ENCODE data around the gene NUDT15. TPM values are rescaled to one million over a fixed set of nuclear protein-coding genes. Genes with fewer than 3 reads are reported as not detected.

NUDT15 gene
- total and polyA plus RNA-seq, 7 experiments from 2014 or later = 4.3 to 13.6 (median 8.7) TPM

GRCh38 chr13:48078251-48078656, 40.7 kb downstream of the NUDT15 start:
- H3K4me1 Mint-ChIP-seq = peaks cover 0 to 11% (median 0%) of the 10 kb centered on the region in 7 donors
- ChIA-PET CTCF (interaction anchor here (1.8 kb wide), 1 partner anchor 16 kb away, joined by 7 read pairs; the partner anchor contains the start of gene MED4), POLR2A (interaction anchor here (1.1 to 1.7 kb wide), 2 partner anchors 16 to 41 kb away, joined by 3 to 7 read pairs; partner anchors contain the start of genes MED4 and NUDT15)
- peaks cover 0 to 7% (median 0%) of the 10 kb centered on the region in 11 donors for H3K9me3 Mint-ChIP-seq
- Histone ChIP-seq H3K27me3 (ENCODE audit: control insufficient read depth in 2 of 2, insufficient read depth in 2 of 2, low read length in 2 of 2) (no peaks in the 10 kb centered on the region), H3K9me3 (ENCODE audit: control insufficient read depth in 2 of 3, low read length in 3 of 3) (no peaks in the 10 kb centered on the region), H3K27ac (ENCODE audit: low read depth, low read length) (no peak overlapping the region), H3K4me1 (ENCODE audit: control insufficient read depth in 2 of 2, insufficient read depth in 2 of 2, low read length in 2 of 2) (no peaks in the 10 kb centered on the region), H3K36me3 (ENCODE audit: control insufficient read depth in 2 of 3, insufficient read depth in 3 of 3, low read length in 3 of 3) (peaks cover 27 to 76% (median 40%) of the 10 kb centered on the region in 3 experiments), H3K4me3 (ENCODE audit: low read length) (no peak overlapping the region)
- peak overlapping the region in 3 of 9 donors; percentile 20 to 60 (median 28) for H3K27ac Mint-ChIP-seq
- ATAC-seq (peak; percentile 73), DNase-seq (peak in 5 of 9 donors; percentile 3 to 34 (median 6))
- intact Hi-C loops (cut with micrococcal nuclease) = loop anchor here (1.0 to 5.0 kb wide), 4 partner anchors 17 to 691 kb away; partner anchors contain the start of gene MED4 (in 1 of the 2)
- H3K4me3 Mint-ChIP-seq = no peak overlapping the region
- H3K36me3 Mint-ChIP-seq = peaks cover 4 to 81% (median 63%) of the 10 kb centered on the region in 5 donors
- H3K27me3 Mint-ChIP-seq = no peaks in the 10 kb centered on the region

DNA sequence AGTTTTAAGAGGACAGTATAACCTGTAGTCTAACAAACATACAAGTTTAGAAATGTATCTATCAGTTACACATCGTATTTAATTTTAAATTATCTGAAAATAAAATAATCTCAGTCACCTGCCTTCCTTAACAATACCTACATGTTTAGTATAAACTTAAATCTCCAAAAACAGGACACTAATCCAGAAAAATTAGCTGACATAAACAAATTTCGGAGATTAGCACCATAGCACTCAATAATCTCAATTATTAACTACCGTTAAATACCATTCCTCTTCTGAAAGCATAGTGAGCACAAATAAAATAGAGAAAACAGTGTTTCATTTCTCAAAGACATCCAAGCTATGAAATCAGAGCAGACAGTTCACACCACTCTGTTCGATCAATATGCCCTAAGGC, 44.2 kb downstream of the NUDT15 start:
- ATAC-seq = no peak
- no peak overlapping the region for H3K27ac ChIP-seq (ENCODE audit: low read depth, low read length)
- H3K27me3 ChIP-seq (ENCODE audit: control insufficient read depth in 2 of 2, insufficient read depth in 2 of 2, low read length in 2 of 2) = no peaks in the 10 kb centered on the region
- H3K27ac Mint-ChIP-seq = no peak overlapping the region
- peaks cover 4 to 64% (median 43%) of the 10 kb centered on the region in 5 donors for H3K36me3 Mint-ChIP-seq
- peaks cover 0 to 12% (median 0%) of the 10 kb centered on the region in 7 donors for H3K4me1 Mint-ChIP-seq
- DNase-seq = no peak
- no peaks in the 10 kb centered on the region for H3K27me3 Mint-ChIP-seq
- H3K9me3 Mint-ChIP-seq = no peaks in the 10 kb centered on the region
- CTCF ChIA-PET = no interaction called here
- H3K4me3 ChIP-seq (ENCODE audit: low read length) = no peak overlapping the region
- no peaks in the 10 kb centered on the region for H3K4me1 ChIP-seq (ENCODE audit: control insufficient read depth in 2 of 2, insufficient read depth in 2 of 2, low read length in 2 of 2)
- intact Hi-C loops (cut with micrococcal nuclease) = no loop called here
- POLR2A ChIA-PET = interaction anchor here (2.0 kb wide), 1 partner anchor 13 kb away, joined by 4 read pairs; the partner anchor contains the start of gene MED4
- no peak overlapping the region for H3K4me3 Mint-ChIP-seq
- peaks cover 19 to 80% (median 22%) of the 10 kb centered on the region in 3 experiments for H3K36me3 ChIP-seq (ENCODE audit: control insufficient read depth in 2 of 3, insufficient read depth in 3 of 3, low read length in 3 of 3)
- H3K9me3 ChIP-seq (ENCODE audit: control insufficient read depth in 2 of 3, low read length in 3 of 3) = no peaks in the 10 kb centered on the region

GRCh38 chr13:48086272-48086671, 48.7 kb downstream of the NUDT15 start:
- Mint-ChIP-seq H3K36me3 (peaks cover 4 to 28% (median 17%) of the 10 kb centered on the region in 5 donors), H3K27me3 (no peaks in the 10 kb centered on the region), H3K4me1 (peaks cover 3 to 26% (median 23%) of the 10 kb centered on the region in 7 donors), H3K4me3 (no peak overlapping the region), H3K27ac (no peak overlapping the region), H3K9me3 (no peaks in the 10 kb centered on the region)
- intact Hi-C loops (cut with micrococcal nuclease) = no loop called here
- no peak overlapping the region for H3K27ac ChIP-seq (ENCODE audit: low read depth, low read length)
- H3K9me3 ChIP-seq (ENCODE audit: control insufficient read depth in 2 of 3, low read length in 3 of 3) = no peaks in the 10 kb centered on the region
- DNase-seq (no peak), ATAC-seq (no peak)
- no peak overlapping the region for H3K4me3 ChIP-seq (ENCODE audit: low read length)
- peaks cover 0 to 50% (median 6%) of the 10 kb centered on the region in 3 experiments for H3K36me3 ChIP-seq (ENCODE audit: control insufficient read depth in 2 of 3, insufficient read depth in 3 of 3, low read length in 3 of 3)
- H3K27me3 ChIP-seq (ENCODE audit: control insufficient read depth in 2 of 2, insufficient read depth in 2 of 2, low read length in 2 of 2) = no peaks in the 10 kb centered on the region
- POLR2A ChIA-PET = no interaction called here
- CTCF ChIA-PET = no interaction called here
- peaks cover 4 to 5% of the 10 kb centered on the region in 2 donors for H3K4me1 ChIP-seq (ENCODE audit: control insufficient read depth in 2 of 2, insufficient read depth in 2 of 2, low read length in 2 of 2)

GRCh38 chr13:48093588-48093987, 56.1 kb downstream of the NUDT15 start:
- POLR2A ChIA-PET = interaction anchor here (1.0 to 2.4 kb wide), 7 partner anchors 15 to 882 kb away, joined by 4 to 14 read pairs (median 7); partner anchors contain the start of genes FNDC3A, ITM2B and NUDT15

GRCh38 chr13:48094404-48094780, 56.9 kb downstream of the NUDT15 start:
- Mint-ChIP-seq H3K4me3 (peak overlapping the region; percentile 94 to 99 (median 96)), H3K27me3 (peaks cover 0 to 9% (median 0%) of the 10 kb centered on the region in 5 donors), H3K4me1 (peaks cover 27 to 62% (median 54%) of the 10 kb centered on the region in 7 donors), H3K9me3 (peaks cover 0 to 4% (median 0%) of the 10 kb centered on the region in 11 donors), H3K27ac (peak overlapping the region; percentile 92 to 98 (median 96)), H3K36me3 (peaks cover 0 to 6% (median 1%) of the 10 kb centered on the region in 5 donors)
- Histone ChIP-seq H3K9me3 (ENCODE audit: control insufficient read depth in 2 of 3, low read length in 3 of 3) (no peaks in the 10 kb centered on the region), H3K4me3 (ENCODE audit: low read length) (peak overlapping the region; percentile 90), H3K27ac (ENCODE audit: low read depth, low read length) (peak overlapping the region; percentile 99), H3K27me3 (ENCODE audit: control insufficient read depth in 2 of 2, insufficient read depth in 2 of 2, low read length in 2 of 2) (no peaks in the 10 kb centered on the region), H3K4me1 (ENCODE audit: control insufficient read depth in 2 of 2, insufficient read depth in 2 of 2, low read length in 2 of 2) (peaks cover 13 to 26% of the 10 kb centered on the region in 2 donors), H3K36me3 (ENCODE audit: control insufficient read depth in 2 of 3, insufficient read depth in 3 of 3, low read length in 3 of 3) (peaks cover 0 to 9% (median 0%) of the 10 kb centered on the region in 3 experiments)
- peak; percentile 1 for ATAC-seq
- ChIA-PET POLR2A (interaction anchor here (0.8 to 2.4 kb wide), 16 partner anchors 12 to 882 kb away, joined by 3 to 14 read pairs (median 5); partner anchors contain the start of genes FNDC3A, ITM2B and NUDT15), CTCF (interaction anchor here (0.7 to 2.2 kb wide), 7 partner anchors 16 to 208 kb away, joined by 3 to 13 read pairs (median 5); partner anchors contain the start of gene NUDT15)
- DNase-seq = peak in 1 of 9 donors; percentile 4
- intact Hi-C loops (cut with micrococcal nuclease) = loop anchor here (2.0 to 10.0 kb wide), 7 partner anchors 32 to 1350 kb away; partner anchors contain the start of genes CYSLTR2 (in 2 of the 2), CAB39L (in 1 of the 2), RCBTB2 (in 1 of the 2) and SETDB2 (in 1 of the 2)

More at GRCh38 chr13:48093588-48093987, 56.1 kb downstream of the NUDT15 start:
- Mint-ChIP-seq H3K9me3 (peaks cover 0 to 4% (median 0%) of the 10 kb centered on the region in 11 donors), H3K4me1 (peaks cover 30 to 69% (median 60%) of the 10 kb centered on the region in 7 donors), H3K4me3 (peak overlapping the region; percentile 94 to 99 (median 96)), H3K36me3 (peaks cover 0 to 6% (median 1%) of the 10 kb centered on the region in 5 donors), H3K27ac (peak overlapping the region; percentile 14 to 98 (median 96)), H3K27me3 (peaks cover 0 to 3% (median 0%) of the 10 kb centered on the region in 5 donors)
- ATAC-seq (no peak), DNase-seq (no peak)
- Histone ChIP-seq H3K27ac (ENCODE audit: low read depth, low read length) (peak overlapping the region; percentile 99), H3K9me3 (ENCODE audit: control insufficient read depth in 2 of 3, low read length in 3 of 3) (no peaks in the 10 kb centered on the region), H3K4me1 (ENCODE audit: control insufficient read depth in 2 of 2, insufficient read depth in 2 of 2, low read length in 2 of 2) (peaks cover 16 to 26% of the 10 kb centered on the region in 2 donors), H3K4me3 (ENCODE audit: low read length) (peak overlapping the region; percentile 90), H3K36me3 (ENCODE audit: control insufficient read depth in 2 of 3, insufficient read depth in 3 of 3, low read length in 3 of 3) (peaks cover 0 to 11% (median 0%) of the 10 kb centered on the region in 3 experiments), H3K27me3 (ENCODE audit: control insufficient read depth in 2 of 2, insufficient read depth in 2 of 2, low read length in 2 of 2) (no peaks in the 10 kb centered on the region)
- CTCF ChIA-PET = interaction anchor here (1.8 to 2.2 kb wide), 2 partner anchors 15 to 56 kb away, joined by 7 to 13 read pairs; partner anchors contain the start of gene NUDT15
- intact Hi-C loops (cut with micrococcal nuclease) = loop anchor here (10.0 kb wide), 3 partner anchors 491 to 1351 kb away; partner anchors contain the start of genes CAB39L (in 1 of the 2), CYSLTR2 (in 1 of the 2) and SETDB2 (in 1 of the 2)

DNA sequence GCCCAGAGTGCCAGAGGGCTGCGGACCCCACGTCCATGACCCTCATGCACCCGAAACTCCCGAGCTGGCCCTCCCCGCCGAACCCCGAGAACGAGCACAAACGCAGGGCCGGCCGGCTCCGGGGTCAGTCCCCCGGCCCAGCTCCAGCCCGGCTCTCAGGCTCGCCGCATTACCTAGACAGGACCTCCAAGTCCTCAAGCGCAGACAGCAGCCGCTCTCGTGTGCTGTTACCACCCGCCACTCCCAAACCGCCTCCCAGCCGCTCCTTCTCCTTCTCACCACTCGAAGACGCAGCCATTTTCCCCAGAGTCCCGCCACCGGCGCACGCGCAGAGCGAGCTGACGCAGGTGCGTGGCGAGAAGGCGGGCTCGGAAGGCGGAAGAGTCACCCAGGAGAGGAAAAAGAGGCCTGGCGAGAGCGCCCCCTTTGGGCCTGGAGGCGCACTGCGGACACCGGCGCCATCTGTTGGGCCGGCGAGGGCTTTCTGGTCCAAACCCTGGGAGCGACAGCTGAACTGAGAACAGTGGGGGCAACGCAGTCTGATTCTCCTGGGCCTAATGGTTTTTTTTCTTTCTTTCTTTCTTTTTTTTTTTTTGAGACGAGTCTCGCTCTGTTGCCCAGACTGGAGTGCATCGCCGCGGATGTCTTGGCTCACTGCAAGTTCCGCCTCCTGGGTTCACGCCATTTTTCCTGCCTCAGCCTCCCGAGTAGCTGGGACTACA, 57.4 kb downstream of the NUDT15 start, which contains the start of gene MED4:
Gene MED4 (minus strand): TSS at position 324 of the 722 bp plus-strand sequence. CDS start 26 bp downstream, at position 298.
- ChIA-PET CTCF (interaction anchor here (0.6 to 2.2 kb wide), 10 partner anchors 10 to 208 kb away, joined by 3 to 13 read pairs (median 4); partner anchors contain the start of gene NUDT15), POLR2A (interaction anchor here (0.6 to 2.4 kb wide), 18 partner anchors 12 to 1017 kb away, joined by 3 to 14 read pairs (median 4); partner anchors contain the start of genes FNDC3A, ITM2B and NUDT15)
- peaks cover 0 to 6% (median 0%) of the 10 kb centered on the region in 3 experiments for H3K36me3 ChIP-seq (ENCODE audit: control insufficient read depth in 2 of 3, insufficient read depth in 3 of 3, low read length in 3 of 3)
- peak within 1 kb of the TSS; percentile 99 for H3K27ac ChIP-seq (ENCODE audit: low read depth, low read length)
- Mint-ChIP-seq H3K27me3 (peaks cover 0 to 9% (median 0%) of the 10 kb centered on the region in 5 donors), H3K4me1 (peaks cover 26 to 56% (median 48%) of the 10 kb centered on the region in 7 donors), H3K4me3 (peak within 1 kb of the TSS; percentile 94 to 99 (median 96)), H3K36me3 (peaks cover 0 to 6% (median 1%) of the 10 kb centered on the region in 5 donors), H3K9me3 (peaks cover 0 to 4% (median 0%) of the 10 kb centered on the region in 11 donors), H3K27ac (peak within 1 kb of the TSS; percentile 92 to 98 (median 96))
- H3K4me1 ChIP-seq (ENCODE audit: control insufficient read depth in 2 of 2, insufficient read depth in 2 of 2, low read length in 2 of 2) = peaks cover 13 to 26% of the 10 kb centered on the region in 2 donors
- no peaks in the 10 kb centered on the region for H3K27me3 ChIP-seq (ENCODE audit: control insufficient read depth in 2 of 2, insufficient read depth in 2 of 2, low read length in 2 of 2)
- H3K4me3 ChIP-seq (ENCODE audit: low read length) = peak within 1 kb of the TSS; percentile 90
- peak; percentile 94 to 99 (median 98) for DNase-seq
- no peaks in the 10 kb centered on the region for H3K9me3 ChIP-seq (ENCODE audit: control insufficient read depth in 2 of 3, low read length in 3 of 3)
- ATAC-seq = peak; percentile 100
- intact Hi-C loops (cut with micrococcal nuclease) = loop anchor here (1.0 to 10.0 kb wide), 17 partner anchors 17 to 1350 kb away; partner anchors contain the start of genes CAB39L (in 2 of the 2), CYSLTR2 (in 2 of the 2), ITM2B (in 2 of the 2) and RB1 (in 2 of the 2)
